ENCODE results near the gene SPACA4. TPM values are rescaled to one million over a fixed set of nuclear protein-coding genes. Genes with fewer than 3 reads are reported as not detected.

Gene SPACA4
- total and polyA plus RNA-seq, 2 of the 4 experiments (the other 2 are of a cell fraction), result not detected

DNA sequence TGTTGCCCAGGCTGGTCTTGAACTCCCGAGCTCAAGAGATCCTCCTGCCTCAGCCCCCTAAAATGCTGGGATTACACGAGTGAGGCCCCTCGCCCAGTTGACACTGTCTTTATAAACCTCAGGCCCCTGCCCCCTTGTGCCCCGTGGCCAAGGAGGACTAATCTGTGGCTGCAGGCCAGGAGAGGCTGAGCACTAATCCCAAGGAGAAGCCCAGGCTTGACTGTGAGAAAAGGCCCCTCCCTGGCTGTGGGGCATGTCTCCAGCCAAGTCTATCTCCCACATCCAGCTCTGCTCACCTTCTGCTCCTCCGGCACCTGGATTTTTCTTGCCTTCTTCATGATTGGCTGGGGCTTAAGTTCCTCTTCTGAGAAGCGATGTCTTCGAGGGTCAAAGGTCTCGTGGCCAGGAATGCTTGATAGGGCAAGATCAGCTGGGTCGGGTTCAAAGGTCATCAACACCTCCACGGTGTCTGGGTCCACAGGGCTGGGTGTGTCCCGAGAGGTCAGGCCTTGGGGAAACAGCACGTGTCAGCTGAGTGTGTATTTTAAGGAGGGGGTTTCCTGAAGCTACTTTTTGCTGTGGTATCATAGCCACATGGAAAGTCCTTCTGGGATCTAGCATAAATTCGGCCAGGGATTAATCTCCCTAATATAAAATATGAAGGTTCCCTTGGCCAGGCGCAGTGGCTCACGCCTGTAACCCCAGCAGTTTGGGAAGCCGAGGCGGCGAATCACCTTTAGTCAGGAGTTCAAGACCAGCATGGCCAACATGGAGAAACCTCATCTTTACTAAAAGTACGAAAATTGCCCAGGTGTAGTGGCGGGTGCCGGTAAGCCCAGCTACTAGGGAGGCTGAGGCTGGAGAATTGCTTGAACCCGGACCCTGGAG, 26.9 kb downstream of the SPACA4 start (continued):
- TF ChIP-seq CHD1 (IDR thresholded peaks at IDR 0.05; ENCODE audit: low read depth, low read length), result no peak
- TF ChIP-seq RAD21 (IDR thresholded peaks at IDR 0.05; ENCODE audit: low read length), result no peak
- TF ChIP-seq CEBPB (IDR thresholded peaks at IDR 0.05; ENCODE audit: low read depth, low read length), result no peak

DNA sequence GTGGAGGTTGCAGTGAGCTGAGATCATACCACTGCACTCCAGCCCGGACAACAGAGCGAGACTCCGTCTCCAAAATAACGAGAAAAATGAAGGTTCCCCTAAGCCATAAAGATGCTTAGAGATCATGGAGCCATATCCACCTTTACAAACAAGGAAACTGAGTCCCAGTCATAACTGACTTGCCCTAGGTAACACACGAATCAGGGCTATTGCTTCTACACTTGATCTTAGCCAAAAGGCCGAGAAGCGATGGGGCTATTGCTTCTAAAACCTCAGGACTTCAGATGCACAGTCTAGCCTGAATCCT, 27.4 kb downstream of the SPACA4 start:
- intact Hi-C loops (cut with micrococcal nuclease) (no loop called here), in situ Hi-C loops (cut with MboI; ENCODE audit: low sequenced_read_pairs) (no loop called here), dilution Hi-C loops (cut with HindIII; ENCODE audit: low sequenced_read_pairs, unreplicated experiment) (no loop called here)
- Histone ChIP-seq H3K9me3 (ENCODE audit: control insufficient read depth, insufficient read depth, low read length) (no peaks in the 10 kb centered on the region), H4K20me1 (ENCODE audit: insufficient read depth, low read length) (peaks cover 4% of the 10 kb centered on the region; the same call in 1 of the 2 replicates), H2BK120ac (ENCODE audit: low read depth, low read length) (peak overlapping the region; percentile 97), H3K56ac (ENCODE audit: extremely low read depth, insufficient read depth, low read length) (peak overlapping the region; percentile 63), H3K14ac (replicated peaks; ENCODE audit: low read depth, low read length) (peak overlapping the region; percentile 95), H3K4me3 (ENCODE audit: insufficient read depth, low read depth, low read length) (peak overlapping the region; percentile 14; the same call in 1 of the 2 replicates), H2AK9ac (replicated peaks; ENCODE audit: low read depth, low read length, poor library complexity) (peak overlapping the region; percentile 88), H3K4me2 (ENCODE audit: low read depth, low read length) (peak overlapping the region; percentile 67), H3K4ac (ENCODE audit: low read depth, low read length) (peak overlapping the region; percentile 96), H2BK5ac (ENCODE audit: low read depth, low read length, poor library complexity, severe bottlenecking) (peak overlapping the region; percentile 91), H2AFZ (replicated peaks; ENCODE audit: low read length, poor library complexity) (peak overlapping the region; percentile 91), H3K27me3 (ENCODE audit: control insufficient read depth, insufficient read depth, low read length) (no peaks in the 10 kb centered on the region), H4K91ac (ENCODE audit: insufficient read depth, low read depth, low read length) (peak overlapping the region; percentile 95), H3K23ac (ENCODE audit: low read depth, low read length) (peak overlapping the region; percentile 61), H3K9ac (ENCODE audit: low read depth, low read length) (peak overlapping the region; percentile 71), H3K4me1 (ENCODE audit: control insufficient read depth, insufficient read depth, low read length) (peaks cover 43% of the 10 kb centered on the region), H4K8ac (ENCODE audit: low read depth in 2 of 2, low read length in 2 of 2) (peak overlapping the region; percentile 92 to 99), H2BK15ac (ENCODE audit: low read depth, low read length) (peak overlapping the region; percentile 96), H3K18ac (ENCODE audit: low read depth, low read length) (peak overlapping the region; percentile 92), H2AK5ac (ENCODE audit: low read depth, low read length) (peak overlapping the region; percentile 98), H2BK20ac (ENCODE audit: low read depth, low read length) (peak overlapping the region; percentile 99), H3K79me1 (ENCODE audit: low read depth in 1 of 2, low read length in 2 of 2) (peaks cover 0 to 18% of the 10 kb centered on the region in 2 experiments; a peak in 3 of 4 replicates), H3K9me1 (ENCODE audit: insufficient read depth, low read length) (peaks cover 28% of the 10 kb centered on the region), H4K5ac (ENCODE audit: low read depth, low read length) (peak overlapping the region; percentile 95), H3K27ac (ENCODE audit: insufficient read depth, low read length) (peak overlapping the region; percentile 83), H3K36me3 (ENCODE audit: control insufficient read depth, insufficient read depth, low read length) (no peaks in the 10 kb centered on the region; the same call in 1 of the 2 replicates)
- BruUV-seq (replicated peaks), result no TSS peak
- TF ChIP-seq, protein P1, sequence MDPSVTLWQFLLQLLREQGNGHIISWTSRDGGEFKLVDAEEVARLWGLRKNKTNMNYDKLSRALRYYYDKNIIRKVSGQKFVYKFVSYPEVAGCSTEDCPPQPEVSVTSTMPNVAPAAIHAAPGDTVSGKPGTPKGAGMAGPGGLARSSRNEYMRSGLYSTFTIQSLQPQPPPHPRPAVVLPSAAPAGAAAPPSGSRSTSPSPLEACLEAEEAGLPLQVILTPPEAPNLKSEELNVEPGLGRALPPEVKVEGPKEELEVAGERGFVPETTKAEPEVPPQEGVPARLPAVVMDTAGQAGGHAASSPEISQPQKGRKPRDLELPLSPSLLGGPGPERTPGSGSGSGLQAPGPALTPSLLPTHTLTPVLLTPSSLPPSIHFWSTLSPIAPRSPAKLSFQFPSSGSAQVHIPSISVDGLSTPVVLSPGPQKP (IDR thresholded peaks at IDR 0.05; ENCODE audit: borderline replicate concordance, low read depth, low read length), result no peak
- TF ChIP-seq BHLHE40 (IDR thresholded peaks at IDR 0.05; ENCODE audit: low read depth, low read length), result no peak
- TF ChIP-seq FOS (IDR thresholded peaks at IDR 0.05; ENCODE audit: low read depth, low read length), result no peak
- no peak for TF ChIP-seq RCOR1 (IDR thresholded peaks at IDR 0.05; ENCODE audit: insufficient replicate concordance, low read length)
- no peak for TF ChIP-seq MAFK (IDR thresholded peaks at IDR 0.05; ENCODE audit: low read depth, low read length)
- ChIA-PET CTCF (no interaction called here), POLR2A (ENCODE audit: unreplicated experiment) (interaction anchor here (0.7 kb wide), 1 partner anchor 15 kb away, joined by 3 read pairs; no protein-coding TSS in a partner anchor)
- no peak for DNase-seq
- ATAC-seq (ENCODE audit: low read depth), result no peak
- WGBS, 2 experiments (ENCODE audit: extremely low coverage in 2 of 2, insufficient read length in 1 of 2), result no CpG with 5 or more reads among the region's 7 CpGs
